Left kidney (tissue), 8 donors: ENCODE data around the gene ASPSCR1. TPM values are rescaled to one million over a fixed set of nuclear protein-coding genes. Genes with fewer than 3 reads are reported as not detected.

Source experiments
- DNase-seq: peaks from one replicate; pipeline ENCODE4 v3.0.0-alpha.2; 2013
- long read RNA-seq, 8 donors: transcript quantifications; one replicate each; lab custom pipeline, GENCODE V29; 2026
- polyA plus RNA-seq: library from polyadenylated mRNA; unstranded; fragments of 120-200 nt; gene quantifications from one replicate; pipeline ENCODE4 v1.2.1, GENCODE V29; 2013; ENCODE audit not compliant: insufficient read length

ASPSCR1 gene
- 25.3 TPM for polyA plus RNA-seq
- long read RNA-seq, donor 1, full-length matches to known transcripts, result 13 of 20 reads
- long read RNA-seq, donor 1, partial matches to known transcripts, result 7 of 20 reads
- long read RNA-seq, donor 1, other reads (novel, unspliced or antisense), result 0 of 20 reads
- long read RNA-seq, donor 2, full-length matches to known transcripts, result 7 of 7 reads
- long read RNA-seq, donor 2, partial matches to known transcripts, result 0 of 7 reads
- long read RNA-seq, donor 2, other reads (novel, unspliced or antisense), result 0 of 7 reads
- long read RNA-seq, donor 3, partial matches to known transcripts, result 0 of 3 reads
- long read RNA-seq, donor 3, other reads (novel, unspliced or antisense), result 0 of 3 reads
- long read RNA-seq, donor 4, full-length matches to known transcripts, result 2 of 2 reads
- long read RNA-seq, donor 4, partial matches to known transcripts, result 0 of 2 reads
- long read RNA-seq, donor 4, other reads (novel, unspliced or antisense), result 0 of 2 reads
- long read RNA-seq, donor 5, full-length matches to known transcripts, result 17 of 26 reads
- long read RNA-seq, donor 5, partial matches to known transcripts, result 0 of 26 reads
- long read RNA-seq, donor 5, other reads (novel, unspliced or antisense), result 9 of 26 reads
- long read RNA-seq, donor 6, full-length matches to known transcripts, result 19 of 19 reads
- long read RNA-seq, donor 6, partial matches to known transcripts, result 0 of 19 reads
- long read RNA-seq, donor 6, other reads (novel, unspliced or antisense), result 0 of 19 reads
- long read RNA-seq, donor 7, transcript ASPSCR1-202 (16 exons, 1,843 nt), result major isoform, 8 of 16 reads
- long read RNA-seq, donor 7, partial matches to known transcripts, result 6 of 16 reads
- long read RNA-seq, donor 7, other reads (novel, unspliced or antisense), result 0 of 16 reads
- long read RNA-seq, donor 8, full-length matches to known transcripts, result 4 of 4 reads
- long read RNA-seq, donor 8, partial matches to known transcripts, result 0 of 4 reads
- long read RNA-seq, donor 8, other reads (novel, unspliced or antisense), result 0 of 4 reads

GRCh38 chr17:81977211-81977808 is at the start of gene ASPSCR1:
TSS of gene ASPSCR1 (plus strand) at chr17:81977629. CDS start at chr17:81977647, 18 bp downstream.
- peak; percentile 87 for DNase-seq

- DNase-seq, result peak; percentile 97
Measured at GRCh38 chr17:81927653-81928543, 49.5 kb upstream of the ASPSCR1 start, which contains the start of gene MAFG. TSS of gene MAFG (minus strand) at chr17:81927735. CDS start at chr17:81923185, 4,550 bp downstream.

GRCh38 chr17:81928544-81929252 is 48.7 kb upstream of the ASPSCR1 start:
- no peak for DNase-seq

- DNase-seq, result no peak
Measured at GRCh38 chr17:81929253-81930141, 47.9 kb upstream of the ASPSCR1 start.

- DNase-seq, result no peak
Measured at GRCh38 chr17:81930142-81931125, 47.0 kb upstream of the ASPSCR1 start.

- no peak for DNase-seq
Measured at GRCh38 chr17:81931189-81931556, 46.3 kb upstream of the ASPSCR1 start.

GRCh38 chr17:81931557-81932332 is 45.7 kb upstream of the ASPSCR1 start:
- DNase-seq, result no peak

- no peak for DNase-seq
Measured at GRCh38 chr17:81932333-81932983, 45.0 kb upstream of the ASPSCR1 start.

GRCh38 chr17:81933178-81933699 is 44.2 kb upstream of the ASPSCR1 start:
- DNase-seq, result no peak

- no peak for DNase-seq
Measured at GRCh38 chr17:81934098-81934757, 43.2 kb upstream of the ASPSCR1 start.

GRCh38 chr17:81934850-81935708 is 42.4 kb upstream of the ASPSCR1 start:
- DNase-seq, result no peak

- no peak for DNase-seq
Measured at GRCh38 chr17:81935709-81936084, 41.7 kb upstream of the ASPSCR1 start.

- DNase-seq, result no peak
Measured at GRCh38 chr17:81939218-81939617, 38.2 kb upstream of the ASPSCR1 start.

GRCh38 chr17:81939881-81940385 is 37.5 kb upstream of the ASPSCR1 start:
- no peak for DNase-seq
